HFF-Myc (cell line): ENCODE results near the gene SULT1B1.
A peak's percentile ranks its signal among the peaks of the same experiment; 100 is the strongest.

ENCODE experiments used
- DNase-seq: peaks from one replicate; pipeline ENCODE4 v3.0.0-alpha.2; 2011; ENCODE audit warnings: low read depth; ENCODE audit errors: extremely low read depth
- H3K4me3 ChIP-seq: replicated peaks from 2 replicates; pipeline ENCODE4 v1.5.1; 2011; ENCODE audit warnings: low read depth, mild to moderate bottlenecking, control low read depth, low read length
- TF ChIP-seq, protein P1 (sequence below): IDR thresholded peaks from 2 replicates; pipeline ENCODE4 v1.5.1; 2012; ENCODE audit warnings: mild to moderate bottlenecking, low read depth, low read length, control low read depth; ENCODE audit errors: missing control alignments

Gene SULT1B1

GRCh38 chr4:69735119-69735518 lies 25.3 kb downstream of the SULT1B1 start:
- no peak overlapping the region for H3K4me3 ChIP-seq
- no peak for DNase-seq
- TF ChIP-seq, protein P1, sequence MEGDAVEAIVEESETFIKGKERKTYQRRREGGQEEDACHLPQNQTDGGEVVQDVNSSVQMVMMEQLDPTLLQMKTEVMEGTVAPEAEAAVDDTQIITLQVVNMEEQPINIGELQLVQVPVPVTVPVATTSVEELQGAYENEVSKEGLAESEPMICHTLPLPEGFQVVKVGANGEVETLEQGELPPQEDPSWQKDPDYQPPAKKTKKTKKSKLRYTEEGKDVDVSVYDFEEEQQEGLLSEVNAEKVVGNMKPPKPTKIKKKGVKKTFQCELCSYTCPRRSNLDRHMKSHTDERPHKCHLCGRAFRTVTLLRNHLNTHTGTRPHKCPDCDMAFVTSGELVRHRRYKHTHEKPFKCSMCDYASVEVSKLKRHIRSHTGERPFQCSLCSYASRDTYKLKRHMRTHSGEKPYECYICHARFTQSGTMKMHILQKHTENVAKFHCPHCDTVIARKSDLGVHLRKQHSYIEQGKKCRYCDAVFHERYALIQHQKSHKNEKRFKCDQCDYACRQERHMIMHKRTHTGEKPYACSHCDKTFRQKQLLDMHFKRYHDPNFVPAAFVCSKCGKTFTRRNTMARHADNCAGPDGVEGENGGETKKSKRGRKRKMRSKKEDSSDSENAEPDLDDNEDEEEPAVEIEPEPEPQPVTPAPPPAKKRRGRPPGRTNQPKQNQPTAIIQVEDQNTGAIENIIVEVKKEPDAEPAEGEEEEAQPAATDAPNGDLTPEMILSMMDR, result no peak

- no peak for DNase-seq
- TF ChIP-seq, protein P1, result no peak
- H3K4me3 ChIP-seq, result no peak overlapping the region
Measured at GRCh38 chr4:69731847-69732246, 28.6 kb downstream of the SULT1B1 start.

DNA sequence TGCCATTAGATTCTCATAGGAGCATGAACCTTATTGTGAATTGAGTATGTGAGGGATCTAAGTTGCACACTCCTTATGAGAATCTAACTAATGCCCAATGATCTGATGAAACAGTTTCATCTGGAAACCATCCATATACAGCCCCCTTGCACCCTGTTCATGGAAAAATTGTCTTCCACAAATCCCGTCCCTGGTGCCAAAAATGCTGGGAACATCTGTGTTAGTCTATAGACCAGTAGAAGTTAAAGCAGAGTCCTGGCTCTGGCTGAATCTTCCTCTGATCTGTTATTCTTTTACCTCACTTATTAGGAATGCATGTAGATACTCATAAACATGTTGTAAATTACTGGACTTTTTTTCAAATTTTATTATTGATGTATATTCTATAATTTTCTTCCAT lies 29.2 kb downstream of the SULT1B1 start:
- H3K4me3 ChIP-seq, result no peak overlapping the region
- TF ChIP-seq, protein P1, result no peak
- peak; percentile 25 for DNase-seq

GRCh38 chr4:69730002-69730401 lies 30.4 kb downstream of the SULT1B1 start:
- no peak overlapping the region for H3K4me3 ChIP-seq
- DNase-seq, result no peak
- TF ChIP-seq, protein P1, result no peak

- TF ChIP-seq, protein P1, result no peak
- no peak for DNase-seq
- H3K4me3 ChIP-seq, result no peak overlapping the region
Measured at GRCh38 chr4:69727926-69728325, 32.5 kb downstream of the SULT1B1 start.

GRCh38 chr4:69727426-69727825 lies 33.0 kb downstream of the SULT1B1 start:
- DNase-seq, result no peak
- TF ChIP-seq, protein P1, result no peak
- H3K4me3 ChIP-seq, result no peak overlapping the region

GRCh38 chr4:69726971-69727370 lies 33.4 kb downstream of the SULT1B1 start:
- TF ChIP-seq, protein P1, result no peak
- DNase-seq, result no peak
- H3K4me3 ChIP-seq, result no peak overlapping the region
